Measurements from ENCODE around the gene VRK2.

DNA sequence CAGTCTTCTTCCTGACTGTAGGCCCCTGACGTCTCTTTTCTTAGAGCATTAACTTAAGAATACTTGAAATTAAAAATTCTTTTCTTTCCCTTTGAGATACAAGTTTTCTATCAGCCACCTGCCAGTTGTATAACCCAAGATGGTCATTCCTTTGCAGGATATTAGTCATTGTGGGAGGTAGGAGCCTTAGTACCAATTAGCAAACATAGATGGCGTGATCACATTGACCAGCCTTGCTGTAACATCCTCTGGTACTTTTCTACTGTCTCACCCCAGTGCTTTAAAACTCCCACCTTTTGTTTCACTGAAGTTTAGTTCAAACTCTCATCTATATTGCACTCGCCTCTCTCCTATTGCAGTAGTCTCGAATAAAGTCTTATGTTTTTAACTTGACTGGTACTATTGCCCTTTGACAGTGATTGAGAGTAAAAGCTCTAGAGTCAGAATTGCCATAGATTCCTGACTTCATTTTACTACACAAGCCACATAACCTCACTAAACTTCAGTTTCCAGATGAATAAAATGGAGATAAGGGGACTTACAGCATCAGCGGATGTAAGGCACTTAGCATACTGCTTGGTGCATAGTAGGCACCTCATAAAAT lies 74.1 kb downstream of the VRK2 start:
- TF ChIP-seq, protein P1, sequence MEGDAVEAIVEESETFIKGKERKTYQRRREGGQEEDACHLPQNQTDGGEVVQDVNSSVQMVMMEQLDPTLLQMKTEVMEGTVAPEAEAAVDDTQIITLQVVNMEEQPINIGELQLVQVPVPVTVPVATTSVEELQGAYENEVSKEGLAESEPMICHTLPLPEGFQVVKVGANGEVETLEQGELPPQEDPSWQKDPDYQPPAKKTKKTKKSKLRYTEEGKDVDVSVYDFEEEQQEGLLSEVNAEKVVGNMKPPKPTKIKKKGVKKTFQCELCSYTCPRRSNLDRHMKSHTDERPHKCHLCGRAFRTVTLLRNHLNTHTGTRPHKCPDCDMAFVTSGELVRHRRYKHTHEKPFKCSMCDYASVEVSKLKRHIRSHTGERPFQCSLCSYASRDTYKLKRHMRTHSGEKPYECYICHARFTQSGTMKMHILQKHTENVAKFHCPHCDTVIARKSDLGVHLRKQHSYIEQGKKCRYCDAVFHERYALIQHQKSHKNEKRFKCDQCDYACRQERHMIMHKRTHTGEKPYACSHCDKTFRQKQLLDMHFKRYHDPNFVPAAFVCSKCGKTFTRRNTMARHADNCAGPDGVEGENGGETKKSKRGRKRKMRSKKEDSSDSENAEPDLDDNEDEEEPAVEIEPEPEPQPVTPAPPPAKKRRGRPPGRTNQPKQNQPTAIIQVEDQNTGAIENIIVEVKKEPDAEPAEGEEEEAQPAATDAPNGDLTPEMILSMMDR (IDR thresholded peaks at IDR 0.05; ENCODE audit: low read length): no peak
- no peak for TF ChIP-seq EZH2 (IDR thresholded peaks at IDR 0.05; ENCODE audit: borderline replicate concordance, low read length)

All from OCI-LY1 (cell line).